HG03558 (cell line): Measurements from ENCODE around the gene A4GNT.
"Not testable (repeated sequence)": the region's sequence is repeated elsewhere in the genome, so short reads cannot be mapped to it uniquely, and the experiment has no call there.

Experiments
- ATAC-seq: cut with Tn5 transposase; IDR thresholded peaks from one replicate; pipeline ENCODE4 v1.9.1; 2021; ENCODE audit warnings: moderate number of reproducible peaks; ENCODE audit not compliant: unreplicated experiment; ENCODE audit errors: extremely low read depth

Gene A4GNT

DNA sequence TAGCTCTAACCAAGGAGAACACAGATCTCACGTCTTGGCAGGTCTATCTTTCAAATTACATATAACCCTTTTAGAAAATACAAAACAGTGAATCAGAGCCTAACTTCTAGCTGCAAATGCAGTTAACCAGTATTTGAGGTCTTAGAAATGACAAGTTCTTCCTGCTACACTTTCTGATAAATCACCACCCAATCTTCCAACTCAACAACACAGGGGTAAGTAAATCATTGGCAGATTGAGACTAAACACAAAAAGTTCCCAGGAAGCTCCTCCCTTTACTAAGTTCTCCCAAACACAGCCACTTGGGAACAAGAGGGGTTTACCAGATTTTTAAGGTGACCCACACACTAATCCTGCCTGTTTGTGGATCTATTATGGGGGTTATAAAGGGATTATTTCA lies at the start of gene A4GNT:
TSS of gene A4GNT (minus strand) at position 152 of the 400 bp plus-strand sequence. CDS start 1,134 bp downstream, outside the sequence.
- ATAC-seq = no peak

- ATAC-seq = peak; percentile 66
Observed at GRCh38 chr3:138180375-138181029, 48.3 kb upstream of the A4GNT start.

- peak; percentile 75 for ATAC-seq
Observed at GRCh38 chr3:138174421-138175131, 42.4 kb upstream of the A4GNT start, which contains the start of gene DBR1. Gene DBR1, minus strand, starts transcription at chr3:138174921. Its CDS starts 126 bp downstream, at chr3:138174795.

DNA sequence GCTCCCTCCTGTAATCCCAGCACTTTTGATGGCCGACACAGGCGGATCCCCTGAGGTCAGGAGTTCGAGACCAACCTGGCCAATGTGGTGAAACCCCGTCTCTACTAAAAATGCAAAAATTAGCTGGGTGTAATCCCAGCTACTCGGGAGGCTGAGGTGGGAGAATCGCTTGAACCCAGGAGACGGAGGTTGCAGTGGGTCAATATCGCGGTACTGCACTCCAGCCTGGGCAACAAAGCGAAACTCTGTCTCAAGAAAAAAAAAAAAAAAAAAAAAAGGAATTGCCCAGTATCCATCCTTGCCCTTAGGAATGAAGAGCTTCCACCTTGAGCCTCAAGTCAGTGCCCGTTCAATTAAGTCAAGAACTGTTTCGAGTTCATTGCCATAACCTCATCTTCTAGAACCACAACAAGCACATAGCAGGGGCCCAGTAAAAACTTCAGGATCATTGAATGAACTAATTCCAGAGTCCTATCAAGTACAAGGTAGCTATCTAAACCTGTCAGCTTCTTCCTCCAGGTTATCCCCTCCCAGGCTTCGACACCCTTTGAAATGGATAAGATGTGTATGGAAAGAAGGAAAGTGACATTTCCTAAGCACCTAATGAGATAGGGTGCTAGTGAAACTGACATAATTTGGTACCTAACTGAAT lies 41.7 kb upstream of the A4GNT start:
- no peak for ATAC-seq

- no peak for ATAC-seq
Observed at GRCh38 chr3:138172625-138173024, 40.4 kb upstream of the A4GNT start.

GRCh38 chr3:138165061-138165460 lies 32.9 kb upstream of the A4GNT start:
- ATAC-seq = no peak

DNA sequence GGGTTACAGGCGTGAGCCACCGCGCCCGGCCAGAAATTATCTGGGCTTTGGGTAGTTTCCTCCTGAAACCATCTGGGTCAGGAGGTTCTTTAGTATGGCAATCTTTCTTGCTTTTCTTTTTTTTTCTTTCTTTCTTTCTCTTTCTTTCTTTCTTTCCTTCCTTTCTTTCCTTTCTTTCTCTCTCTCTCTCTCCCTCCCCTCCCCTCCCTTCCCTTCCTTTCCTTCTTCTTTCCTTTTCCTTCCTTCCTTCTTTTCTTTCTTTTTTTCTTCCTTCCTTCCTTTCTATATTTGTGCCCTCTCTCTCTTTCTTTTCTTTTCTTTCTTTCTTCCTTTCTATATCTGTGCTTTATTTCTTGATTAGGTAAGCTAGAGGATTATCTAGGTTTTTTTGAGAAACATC lies 25.6 kb upstream of the A4GNT start:
- ATAC-seq = no peak

DNA sequence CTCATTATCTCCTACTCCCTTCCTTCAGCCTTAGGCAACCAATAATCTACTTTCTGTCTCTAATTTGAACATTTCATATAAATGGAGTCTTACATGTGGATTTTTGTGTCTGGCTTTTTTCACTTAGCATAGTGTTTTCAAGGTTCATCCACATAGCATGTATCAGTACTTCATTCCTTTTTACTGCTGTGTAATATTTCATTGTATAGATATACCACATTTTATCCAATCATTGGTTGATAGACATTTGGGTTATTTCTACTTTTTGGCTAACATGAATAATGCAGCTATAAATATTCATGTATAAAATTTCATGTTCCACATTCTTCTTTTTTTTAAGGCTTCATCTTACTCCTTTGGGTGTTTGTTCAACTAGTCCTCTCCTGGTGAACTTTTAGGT lies 22.3 kb upstream of the A4GNT start:
- no peak for ATAC-seq

DNA sequence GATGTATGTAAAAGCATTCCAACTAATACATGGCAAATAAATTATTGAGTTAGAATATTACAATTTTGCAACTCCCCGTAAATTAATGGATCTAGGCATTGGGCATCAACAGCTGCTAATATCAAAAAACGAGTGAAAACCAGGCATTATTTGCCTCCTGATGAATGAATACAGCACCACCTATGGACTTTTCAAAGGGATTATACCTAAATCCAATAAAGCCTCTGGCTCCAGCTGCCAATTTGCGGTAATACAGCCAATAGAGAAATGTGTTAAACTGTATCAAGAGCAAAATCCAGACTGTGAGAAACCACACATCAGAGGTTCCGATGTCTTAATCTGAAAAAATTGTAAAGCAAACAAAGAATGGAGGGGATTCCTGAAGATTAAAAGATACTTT lies 16.3 kb upstream of the A4GNT start:
- no peak for ATAC-seq

GRCh38 chr3:138142181-138142580 lies 10.0 kb upstream of the A4GNT start:
- not testable (repeated sequence) for ATAC-seq

DNA sequence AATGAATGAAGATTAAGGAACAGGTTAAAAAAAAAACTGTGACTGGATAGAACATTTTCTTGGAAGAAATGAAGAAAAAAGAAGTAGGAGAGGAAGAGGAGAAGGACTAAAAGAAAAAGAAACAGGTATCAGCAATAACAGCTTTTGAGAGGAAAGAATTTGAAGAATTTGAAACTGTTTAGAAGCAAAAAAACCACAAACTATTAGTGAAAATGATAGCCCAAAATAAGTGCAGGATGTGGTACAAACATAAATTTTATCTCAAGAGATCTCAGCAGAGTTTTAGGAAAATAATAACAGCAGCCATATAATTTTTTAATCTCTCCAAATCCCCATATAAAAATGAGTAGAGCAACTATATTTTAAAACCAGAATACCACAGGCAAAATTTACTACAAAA lies 8.8 kb upstream of the A4GNT start:
- ATAC-seq = no peak

- ATAC-seq = no peak
Observed at GRCh38 chr3:138139691-138140090, 7.5 kb upstream of the A4GNT start.

- no peak for ATAC-seq
Observed at GRCh38 chr3:138137861-138138260, 5.7 kb upstream of the A4GNT start.

GRCh38 chr3:138136201-138136600 lies 4.0 kb upstream of the A4GNT start:
- no peak for ATAC-seq

DNA sequence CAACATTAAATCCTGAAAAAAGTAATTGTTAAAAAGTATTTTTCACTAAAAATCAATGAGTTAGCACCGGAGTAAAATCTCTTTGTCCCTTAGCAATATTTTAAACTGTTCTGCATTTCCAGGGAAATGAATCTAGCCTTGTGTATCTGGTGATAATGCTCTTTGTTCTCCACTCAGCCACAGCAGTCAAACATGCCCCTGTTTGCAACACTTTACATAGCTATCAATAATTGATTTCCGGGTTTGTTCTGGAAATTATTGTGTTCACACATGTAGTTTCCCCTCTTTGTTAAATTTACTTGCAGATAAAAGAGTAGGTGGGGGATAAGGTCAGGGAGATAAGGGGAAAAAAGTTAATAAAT lies 3.6 kb upstream of the A4GNT start:
- no peak for ATAC-seq

GRCh38 chr3:138135146-138135832 lies 3.1 kb upstream of the A4GNT start:
- ATAC-seq = no peak

- ATAC-seq = no peak
Observed at GRCh38 chr3:138127636-138128365, 4.4 kb downstream of the A4GNT start.

DNA sequence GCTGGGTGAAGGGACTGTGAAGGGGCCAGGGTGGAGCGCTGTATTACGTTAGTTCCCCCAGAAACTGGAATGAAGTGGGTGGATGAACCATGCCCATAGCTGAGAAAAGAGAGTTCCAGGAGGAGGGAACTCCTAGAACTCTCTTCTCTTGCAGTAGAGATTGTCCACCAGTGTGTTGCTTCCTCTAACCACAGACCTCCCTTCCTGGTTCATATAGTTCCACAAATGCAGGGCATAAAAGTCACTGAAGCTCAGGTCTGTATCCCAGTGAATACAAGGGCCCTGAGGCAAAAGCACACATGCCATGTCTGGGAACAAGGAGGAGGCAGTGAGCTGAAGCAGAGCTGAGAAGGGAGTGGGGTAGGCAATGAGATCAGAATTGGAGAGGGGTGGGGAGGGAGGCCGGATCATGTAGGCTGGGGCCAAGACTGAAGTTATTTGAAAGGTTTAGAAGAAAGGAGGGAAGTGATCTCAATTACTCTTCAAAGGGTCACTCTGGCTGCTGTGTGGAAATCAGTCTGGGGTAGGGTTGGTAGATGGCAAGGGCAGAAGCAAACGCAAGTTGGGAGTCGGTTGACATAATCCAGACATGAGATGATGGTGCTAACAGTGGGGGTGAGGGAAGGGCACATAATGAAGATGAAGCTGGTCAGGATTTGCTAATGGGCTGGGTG lies 6.5 kb downstream of the A4GNT start:
- no peak for ATAC-seq

- no peak for ATAC-seq
Observed at GRCh38 chr3:138124706-138125355, 7.4 kb downstream of the A4GNT start.
